HG03342 (cell line): Measurements from ENCODE around the gene ICOS.
A peak's percentile ranks its signal among the peaks of the same experiment; 100 is the strongest.
"Not testable (repeated sequence)": the region's sequence is repeated elsewhere in the genome, so short reads cannot be mapped to it uniquely, and the experiment has no call there.

ENCODE experiments used
- ATAC-seq: cut with Tn5 transposase; IDR thresholded peaks from one replicate; pipeline ENCODE4 v1.9.1; 2021; ENCODE audit warnings: mild to moderate bottlenecking, moderate library complexity; ENCODE audit not compliant: unreplicated experiment

ICOS gene

GRCh38 chr2:203916756-203917155 lies 19.8 kb upstream of the ICOS start:
- ATAC-seq: no peak

- no peak for ATAC-seq
Measured at GRCh38 chr2:203918264-203918663, 18.3 kb upstream of the ICOS start.

- ATAC-seq: no peak
Measured at GRCh38 chr2:203918839-203919238, 17.7 kb upstream of the ICOS start.

- ATAC-seq: no peak
Measured at GRCh38 chr2:203925512-203926158, 10.9 kb upstream of the ICOS start.

- no peak for ATAC-seq
Measured at GRCh38 chr2:203928849-203929248, 7.7 kb upstream of the ICOS start.

- not testable (repeated sequence) for ATAC-seq
Measured at GRCh38 chr2:203931262-203931661, 5.3 kb upstream of the ICOS start.

GRCh38 chr2:203934041-203934492 lies 2.5 kb upstream of the ICOS start:
- no peak for ATAC-seq

- ATAC-seq: no peak
Measured at GRCh38 chr2:203934711-203935438, 1.7 kb upstream of the ICOS start.

GRCh38 chr2:203935568-203935967 lies 995 bp upstream of the ICOS start:
- no peak for ATAC-seq

- no peak for ATAC-seq
Measured at GRCh38 chr2:203936949-203937348, 386 bp downstream of the ICOS start.

GRCh38 chr2:203937788-203938187 lies 1.2 kb downstream of the ICOS start:
- ATAC-seq: no peak

- ATAC-seq: no peak
Measured at GRCh38 chr2:203940039-203940438, 3.5 kb downstream of the ICOS start.

GRCh38 chr2:203943493-203944382 lies 7.2 kb downstream of the ICOS start:
- not testable (repeated sequence) for ATAC-seq

GRCh38 chr2:203948733-203949132 lies 12.2 kb downstream of the ICOS start:
- peak; percentile 47 for ATAC-seq

GRCh38 chr2:203949228-203949627 lies 12.7 kb downstream of the ICOS start:
- peak; percentile 31 for ATAC-seq

- no peak for ATAC-seq
Measured at GRCh38 chr2:203951366-203951902, 14.9 kb downstream of the ICOS start.

GRCh38 chr2:203959265-203959664 lies 22.7 kb downstream of the ICOS start:
- no peak for ATAC-seq

GRCh38 chr2:203959672-203960071 lies 23.1 kb downstream of the ICOS start:
- ATAC-seq: no peak

GRCh38 chr2:203960811-203961210 lies 24.2 kb downstream of the ICOS start:
- no peak for ATAC-seq

GRCh38 chr2:203965190-203965589 lies 28.6 kb downstream of the ICOS start:
- ATAC-seq: not testable (repeated sequence)

GRCh38 chr2:203971251-203971650 lies 34.7 kb downstream of the ICOS start:
- ATAC-seq: no peak
